NCI-H2227 (cell line): ENCODE results near the gene LRIT2.

ENCODE experiments used
- DNase-seq: peaks from one replicate; lab custom pipeline; 2025; ENCODE audit not compliant: unreplicated experiment; lab: John Stamatoyannopoulos, UW

The LRIT2 gene

GRCh38 chr10:84205853-84206525 is 19.4 kb downstream of the LRIT2 start:
- no peak for DNase-seq

DNA sequence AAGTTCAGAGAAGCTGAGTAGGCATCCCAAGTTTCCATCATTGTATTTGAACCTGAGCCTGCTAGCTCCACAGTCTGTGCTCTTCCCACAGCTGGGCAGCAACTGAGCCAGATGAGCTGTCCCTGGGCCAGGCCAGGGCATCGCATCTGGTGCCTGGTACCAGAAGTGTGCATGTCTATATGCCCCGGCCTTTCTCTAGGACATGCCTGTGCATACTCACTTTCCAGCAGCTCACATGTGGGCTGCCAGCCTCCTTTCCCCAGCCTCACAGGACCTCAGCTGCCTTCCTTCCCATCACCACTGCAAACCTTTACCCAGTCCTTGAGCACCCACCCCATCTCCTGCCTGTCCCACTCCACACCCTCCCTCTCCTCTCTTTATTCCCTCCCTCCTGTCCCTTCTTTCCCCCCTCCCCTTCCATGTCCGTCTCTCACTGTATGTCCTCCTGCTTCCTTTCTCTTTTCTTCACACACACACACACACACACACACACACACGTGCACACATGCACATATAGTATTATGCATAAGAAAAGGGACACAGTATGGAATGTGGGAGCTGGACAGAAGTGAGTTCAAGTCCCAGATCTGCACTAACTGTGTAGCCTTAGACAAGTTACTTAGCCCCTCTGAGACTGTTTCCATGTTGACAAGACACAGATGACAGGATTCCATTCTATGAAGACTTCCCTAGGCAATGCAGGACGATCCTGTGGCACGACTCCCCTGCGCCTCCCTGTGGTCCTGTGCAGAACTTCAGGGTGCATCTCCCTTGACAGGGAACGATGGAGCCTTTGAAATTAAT is 20.1 kb downstream of the LRIT2 start:
- DNase-seq, result peak; percentile 48

DNA sequence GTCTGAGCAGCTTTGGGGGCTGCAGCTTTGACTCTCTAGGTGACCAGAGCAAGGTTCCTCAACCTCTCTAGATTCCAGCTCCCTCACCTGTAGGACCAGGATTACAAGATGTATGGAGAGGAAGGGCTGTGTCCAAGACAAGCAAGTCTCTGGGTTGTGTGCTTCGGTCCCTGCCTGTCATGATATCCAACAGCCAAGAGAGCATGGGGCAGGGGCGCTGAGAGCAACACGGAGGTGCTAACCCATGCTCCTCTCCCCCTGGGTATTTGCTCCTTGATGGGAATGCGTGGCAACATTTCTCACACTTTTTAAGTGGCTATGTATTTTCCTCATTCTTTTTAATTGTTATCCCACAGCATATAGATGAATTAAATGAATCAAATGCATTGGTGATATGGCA is 20.7 kb downstream of the LRIT2 start:
- no peak for DNase-seq

DNA sequence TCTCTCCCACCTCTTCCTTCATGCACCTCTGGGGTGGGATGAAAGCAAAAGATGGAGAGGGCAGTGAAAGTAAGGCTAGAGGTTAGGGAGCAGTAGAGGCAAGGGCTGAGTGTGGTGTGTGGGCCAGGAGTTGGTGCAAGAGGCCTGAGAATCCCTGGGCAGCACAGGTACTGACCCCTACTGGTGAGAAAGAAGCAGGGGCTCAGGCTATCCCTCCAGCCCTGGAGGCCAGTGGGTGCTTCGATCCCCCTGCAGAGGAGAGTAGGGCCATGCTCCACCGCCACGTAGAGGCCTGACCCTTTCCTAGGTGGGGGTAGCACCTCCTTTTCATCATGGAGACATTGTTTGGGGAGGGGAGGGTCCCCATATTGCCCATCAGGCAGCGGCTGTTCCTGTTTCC is 21.2 kb downstream of the LRIT2 start:
- DNase-seq, result no peak

- DNase-seq, result no peak
Observed at GRCh38 chr10:84202349-84202748, 23.0 kb downstream of the LRIT2 start.

- DNase-seq, result no peak
Observed at GRCh38 chr10:84201682-84202081, 23.7 kb downstream of the LRIT2 start.

GRCh38 chr10:84201244-84201606 is 24.1 kb downstream of the LRIT2 start:
- DNase-seq, result no peak

- no peak for DNase-seq
Observed at GRCh38 chr10:84200537-84201243, 24.7 kb downstream of the LRIT2 start.

GRCh38 chr10:84198206-84198915 is 27.0 kb downstream of the LRIT2 start:
- no peak for DNase-seq

DNA sequence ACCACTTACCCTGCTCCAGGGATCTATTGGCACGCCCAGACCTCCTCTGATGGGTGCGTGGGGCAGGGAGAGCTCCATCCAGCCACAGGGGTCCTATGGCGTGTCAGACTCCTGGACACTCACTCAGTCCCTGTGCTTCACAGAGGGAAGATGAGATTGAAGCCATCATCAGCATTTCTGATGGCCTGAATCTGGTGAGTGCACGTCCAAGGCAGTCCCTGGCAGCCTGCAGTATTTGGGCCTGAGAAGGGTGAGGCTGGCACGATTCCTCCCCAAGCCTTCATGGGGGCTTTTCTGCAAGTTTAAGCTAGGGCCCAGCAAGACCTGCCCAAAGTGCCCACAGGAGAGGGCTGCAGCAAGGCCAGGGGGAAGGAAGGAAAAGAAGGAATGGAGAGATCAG is 27.7 kb downstream of the LRIT2 start:
- DNase-seq, result no peak

DNA sequence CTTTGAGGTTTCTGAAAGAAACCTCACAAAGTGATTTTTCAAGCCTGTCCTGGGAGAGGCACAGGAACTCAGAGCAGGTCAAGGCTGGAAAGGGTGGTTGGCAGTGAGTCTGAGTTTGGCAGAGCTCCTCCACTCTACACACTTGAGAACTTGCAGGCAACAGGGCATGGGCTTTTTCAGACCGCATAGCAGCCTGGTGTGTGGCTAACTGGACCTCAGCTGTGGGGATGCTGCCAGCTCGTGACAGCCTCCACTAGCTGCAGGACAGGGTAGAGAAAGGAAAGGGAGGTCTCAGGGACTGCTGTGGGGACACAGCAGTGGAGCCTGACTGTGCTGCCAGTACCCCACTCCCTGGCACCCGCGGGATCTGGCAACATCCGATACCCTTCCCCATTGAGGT is 28.4 kb downstream of the LRIT2 start:
- no peak for DNase-seq

DNA sequence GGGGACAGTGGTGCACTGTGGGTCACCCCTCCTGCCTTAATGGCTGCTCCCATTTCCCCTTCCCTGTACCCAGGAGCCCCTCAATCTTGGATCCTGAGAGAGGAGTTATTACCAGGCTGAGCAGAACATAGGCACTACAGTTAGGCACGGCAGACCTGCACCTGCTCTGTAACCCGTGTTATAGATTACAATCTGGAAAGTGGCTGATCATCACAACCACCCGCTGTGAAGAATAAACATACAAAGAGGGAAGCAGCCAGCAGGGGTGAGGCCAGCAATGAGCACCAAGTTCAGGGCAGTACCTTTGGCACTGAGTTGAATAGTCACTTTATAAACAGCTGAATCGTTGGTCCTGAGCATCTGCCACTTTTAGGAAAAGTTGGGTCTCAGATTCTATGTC is 29.3 kb downstream of the LRIT2 start:
- DNase-seq, result no peak

- no peak for DNase-seq
Observed at GRCh38 chr10:84195044-84195830, 30.1 kb downstream of the LRIT2 start.

- DNase-seq, result peak; percentile 51
Observed at GRCh38 chr10:84194424-84195043, 30.8 kb downstream of the LRIT2 start, which contains the start of gene CDHR1. CDHR1 (plus strand) TSS chr10:84194537; CDS start chr10:84194761, 224 bp downstream.

DNA sequence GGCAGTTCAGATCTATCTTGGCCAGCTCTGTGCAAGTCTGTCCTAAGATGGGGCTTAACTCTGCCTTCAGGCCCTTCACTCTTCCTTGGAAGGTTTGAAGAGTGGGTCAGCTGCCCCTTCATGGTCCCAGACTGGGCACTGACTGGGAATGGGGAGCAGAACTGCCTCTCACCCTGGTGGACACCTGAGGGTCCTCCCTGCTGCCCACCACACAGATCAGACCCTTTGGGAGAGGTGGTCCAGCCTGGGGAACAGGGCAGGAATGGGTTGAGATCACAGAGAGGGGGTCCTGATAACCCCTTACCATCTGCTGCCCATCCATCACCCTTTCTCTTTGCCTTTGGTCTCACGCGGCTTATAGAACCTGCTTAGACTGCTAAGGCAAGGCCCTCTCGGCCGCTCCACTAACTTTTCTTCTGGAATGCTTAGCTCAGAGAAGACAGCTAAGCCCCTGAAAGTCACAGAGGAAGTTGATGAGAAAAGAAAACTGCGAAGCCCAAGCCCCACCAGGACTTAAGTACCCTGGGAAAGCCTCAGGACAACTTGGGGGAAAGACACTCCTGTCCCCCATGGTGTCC is 31.4 kb downstream of the LRIT2 start:
- no peak for DNase-seq

- no peak for DNase-seq
Observed at GRCh38 chr10:84193327-84193726, 32.0 kb downstream of the LRIT2 start.

DNA sequence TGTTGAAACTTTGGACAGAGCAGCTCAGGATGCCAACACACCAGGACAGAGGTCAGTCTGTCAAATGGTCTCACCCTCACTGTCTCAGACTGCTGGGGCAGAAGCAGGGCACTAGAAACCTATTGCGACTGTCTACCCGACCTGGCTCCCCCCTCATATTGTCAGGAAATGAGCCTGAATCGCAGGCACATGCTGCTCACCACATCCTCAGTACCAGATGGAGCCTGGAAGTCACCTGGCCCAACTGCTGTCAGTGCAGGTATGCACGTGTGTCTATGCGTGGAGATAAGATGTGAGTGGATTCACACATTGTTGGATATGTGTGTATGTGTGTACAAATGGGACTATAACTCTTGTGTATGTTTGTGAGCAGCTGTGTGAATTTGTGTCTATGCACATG is 34.2 kb downstream of the LRIT2 start:
- no peak for DNase-seq

DNA sequence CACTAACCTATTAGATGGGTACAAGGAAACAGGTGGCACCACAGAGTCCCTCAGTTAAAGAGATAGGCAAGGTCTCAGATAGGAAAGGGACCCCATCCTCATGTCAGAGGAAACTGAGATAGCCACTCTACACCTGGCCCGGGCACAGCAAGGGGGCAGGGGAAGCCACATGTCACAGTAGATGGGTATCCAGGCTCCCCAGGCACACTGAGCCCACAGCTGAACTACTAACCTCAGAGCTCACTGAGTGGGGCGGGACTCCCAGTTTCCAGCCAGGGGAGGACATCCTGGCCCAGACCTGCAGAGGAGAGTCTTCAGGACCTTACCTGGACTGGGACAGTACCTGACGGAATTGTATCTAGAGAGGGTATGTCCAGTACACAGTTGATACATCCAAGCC is 34.7 kb downstream of the LRIT2 start:
- DNase-seq, result no peak

DNA sequence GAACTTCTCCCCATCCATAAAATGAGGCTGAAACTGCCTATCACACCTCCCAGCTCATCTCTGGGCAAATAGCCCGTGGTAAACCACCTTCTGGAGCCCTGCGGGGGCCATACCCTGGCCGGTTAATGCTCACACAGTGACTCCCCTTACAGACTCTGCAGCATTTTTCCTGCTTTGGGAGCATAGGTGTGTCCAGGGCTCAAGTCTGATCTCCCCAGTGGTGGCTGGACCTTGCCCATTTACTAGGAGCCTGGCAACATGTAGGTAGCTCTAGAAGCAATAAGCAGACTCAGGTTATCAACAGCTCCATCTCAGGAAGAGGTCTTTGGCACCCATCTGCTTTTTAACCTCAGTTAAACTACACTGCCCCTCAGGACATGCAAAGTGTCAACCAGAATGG is 36.5 kb downstream of the LRIT2 start:
- no peak for DNase-seq
